ENCODE results near the gene MTCH2. TPM values are rescaled to one million over a fixed set of nuclear protein-coding genes. Genes with fewer than 3 reads are reported as not detected.

Gene MTCH2
- polyA plus RNA-seq, 1 donor from 2014 or later, result 123 TPM

- Histone ChIP-seq H3K9me3 (ENCODE audit: low read length) (no peaks in the 10 kb centered on the region), H4K20me1 (ENCODE audit: insufficient read depth) (no peaks in the 10 kb centered on the region), H3K9me2 (ENCODE audit: insufficient read depth, low read length) (no peaks in the 10 kb centered on the region), H3K9ac (ENCODE audit: low read length) (peak within 1 kb of the TSS; percentile 80), H3K79me2 (replicated peaks; ENCODE audit: insufficient read depth, low read length) (no peaks in the 10 kb centered on the region), H3K27ac (ENCODE audit: low read length) (no peak within 1 kb of the TSS), H3K36me3 (ENCODE audit: insufficient read depth, low read length) (no peaks in the 10 kb centered on the region), H3K27me3 (ENCODE audit: insufficient read depth, low read depth, low read length) (no peaks in the 10 kb centered on the region), H3K4me3 (ENCODE audit: low read length) (peak within 1 kb of the TSS; percentile 77), H3K4me2 (ENCODE audit: low read length) (peak within 1 kb of the TSS; percentile 91), H3F3A (ENCODE audit: insufficient read depth, low read length, poor library complexity, severe bottlenecking) (no peaks in the 10 kb centered on the region), H2AFZ (ENCODE audit: low read depth, low read length) (peak within 1 kb of the TSS; percentile 74)
- TF ChIP-seq RAD21 (conservative IDR thresholded peaks at IDR 0.05), result peak; percentile 37
- TF ChIP-seq MXI1 (conservative IDR thresholded peaks at IDR 0.05; ENCODE audit: poor library complexity, severe bottlenecking), result peak; percentile 49
- no peak for TF ChIP-seq EP300 (conservative IDR thresholded peaks at IDR 0.05; ENCODE audit: poor library complexity, severe bottlenecking)
- no peak for TF ChIP-seq CTCF (IDR thresholded peaks at IDR 0.05; ENCODE audit: poor library complexity, severe bottlenecking)
- TF ChIP-seq TAF1 (IDR thresholded peaks at IDR 0.05; ENCODE audit: low read depth), result no peak
- peak; percentile 38 for TF ChIP-seq SMC3 (conservative IDR thresholded peaks at IDR 0.05; ENCODE audit: poor library complexity)
- TF ChIP-seq REST (IDR thresholded peaks at IDR 0.05; ENCODE audit: borderline replicate concordance), result no peak
- TF ChIP-seq EZH2 (IDR thresholded peaks at IDR 0.05; ENCODE audit: borderline replicate concordance, insufficient read depth, low read length, poor library complexity, severe bottlenecking), result no peak
- peak; percentile 38 for TF ChIP-seq POLR2AphosphoS5 (IDR thresholded peaks at IDR 0.05)
Measured at GRCh38 chr11:47593934-47594855, 48.2 kb downstream of the MTCH2 start, which contains the start of gene C1QTNF4. Gene C1QTNF4, minus strand, starts transcription at chr11:47594411. Its CDS starts 3,601 bp downstream, at chr11:47590810.

DNA sequence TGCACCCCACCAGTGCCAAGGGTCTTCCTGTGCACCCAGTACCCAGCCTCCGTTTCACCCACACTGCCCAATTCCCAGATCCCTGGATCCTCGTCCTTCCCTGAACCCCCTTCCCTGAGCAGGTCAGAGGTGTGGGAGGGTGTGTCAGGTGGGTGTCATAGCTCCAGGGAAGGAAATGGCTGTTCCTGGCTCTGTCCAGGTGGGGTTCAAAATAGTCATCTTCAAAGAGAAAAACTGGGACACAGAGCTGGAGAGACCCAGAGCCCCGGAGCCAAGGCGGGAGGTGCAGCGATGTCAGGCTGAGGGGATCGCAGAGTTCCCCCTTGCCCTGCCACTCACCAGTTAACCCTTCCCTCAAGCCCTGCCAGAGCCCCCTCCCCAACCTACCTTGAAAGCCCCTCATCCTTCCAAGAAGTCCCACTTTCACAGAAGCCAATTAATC, 48.8 kb downstream of the MTCH2 start:
- peak overlapping the region; percentile 80 for H3K9ac ChIP-seq (ENCODE audit: low read length)
- H3F3A ChIP-seq (ENCODE audit: insufficient read depth, low read length, poor library complexity, severe bottlenecking), result no peaks in the 10 kb centered on the region
- H4K20me1 ChIP-seq (ENCODE audit: insufficient read depth), result no peaks in the 10 kb centered on the region
- no peaks in the 10 kb centered on the region for H3K36me3 ChIP-seq (ENCODE audit: insufficient read depth, low read length)
- no peak for TF ChIP-seq SMC3 (conservative IDR thresholded peaks at IDR 0.05; ENCODE audit: poor library complexity)
- no peak for TF ChIP-seq TAF1 (IDR thresholded peaks at IDR 0.05; ENCODE audit: low read depth)
- no peak for TF ChIP-seq MXI1 (conservative IDR thresholded peaks at IDR 0.05; ENCODE audit: poor library complexity, severe bottlenecking)
- TF ChIP-seq REST (IDR thresholded peaks at IDR 0.05; ENCODE audit: borderline replicate concordance), result no peak
- no peak for TF ChIP-seq CTCF (IDR thresholded peaks at IDR 0.05; ENCODE audit: poor library complexity, severe bottlenecking)
- TF ChIP-seq EZH2 (IDR thresholded peaks at IDR 0.05; ENCODE audit: borderline replicate concordance, insufficient read depth, low read length, poor library complexity, severe bottlenecking), result no peak
- no peak for TF ChIP-seq POLR2AphosphoS5 (IDR thresholded peaks at IDR 0.05)
- no peak for TF ChIP-seq RAD21 (conservative IDR thresholded peaks at IDR 0.05)
- no peak for TF ChIP-seq EP300 (conservative IDR thresholded peaks at IDR 0.05; ENCODE audit: poor library complexity, severe bottlenecking)
- peak overlapping the region; percentile 68 for H3K4me2 ChIP-seq (ENCODE audit: low read length)
- H3K4me3 ChIP-seq (ENCODE audit: low read length), result peak overlapping the region; percentile 77
- H3K9me2 ChIP-seq (ENCODE audit: insufficient read depth, low read length), result no peaks in the 10 kb centered on the region
- no peak overlapping the region for H3K27ac ChIP-seq (ENCODE audit: low read length)
- H3K79me2 ChIP-seq (replicated peaks; ENCODE audit: insufficient read depth, low read length), result no peaks in the 10 kb centered on the region
- H3K27me3 ChIP-seq (ENCODE audit: insufficient read depth, low read depth, low read length), result no peaks in the 10 kb centered on the region
- H3K9me3 ChIP-seq (ENCODE audit: low read length), result no peaks in the 10 kb centered on the region
- H2AFZ ChIP-seq (ENCODE audit: low read depth, low read length), result peak overlapping the region; percentile 74
